NCI-H510A (cell line): ENCODE results near the gene BMP8B.
"Not testable (repeated sequence)": the region's sequence is repeated elsewhere in the genome, so short reads cannot be mapped to it uniquely, and the experiment has no call there.

Experiments
- DNase-seq: peaks from one replicate; lab custom pipeline; 2025; lab: John Stamatoyannopoulos, UW

The BMP8B gene, protein sequence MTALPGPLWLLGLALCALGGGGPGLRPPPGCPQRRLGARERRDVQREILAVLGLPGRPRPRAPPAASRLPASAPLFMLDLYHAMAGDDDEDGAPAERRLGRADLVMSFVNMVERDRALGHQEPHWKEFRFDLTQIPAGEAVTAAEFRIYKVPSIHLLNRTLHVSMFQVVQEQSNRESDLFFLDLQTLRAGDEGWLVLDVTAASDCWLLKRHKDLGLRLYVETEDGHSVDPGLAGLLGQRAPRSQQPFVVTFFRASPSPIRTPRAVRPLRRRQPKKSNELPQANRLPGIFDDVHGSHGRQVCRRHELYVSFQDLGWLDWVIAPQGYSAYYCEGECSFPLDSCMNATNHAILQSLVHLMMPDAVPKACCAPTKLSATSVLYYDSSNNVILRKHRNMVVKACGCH

DNA sequence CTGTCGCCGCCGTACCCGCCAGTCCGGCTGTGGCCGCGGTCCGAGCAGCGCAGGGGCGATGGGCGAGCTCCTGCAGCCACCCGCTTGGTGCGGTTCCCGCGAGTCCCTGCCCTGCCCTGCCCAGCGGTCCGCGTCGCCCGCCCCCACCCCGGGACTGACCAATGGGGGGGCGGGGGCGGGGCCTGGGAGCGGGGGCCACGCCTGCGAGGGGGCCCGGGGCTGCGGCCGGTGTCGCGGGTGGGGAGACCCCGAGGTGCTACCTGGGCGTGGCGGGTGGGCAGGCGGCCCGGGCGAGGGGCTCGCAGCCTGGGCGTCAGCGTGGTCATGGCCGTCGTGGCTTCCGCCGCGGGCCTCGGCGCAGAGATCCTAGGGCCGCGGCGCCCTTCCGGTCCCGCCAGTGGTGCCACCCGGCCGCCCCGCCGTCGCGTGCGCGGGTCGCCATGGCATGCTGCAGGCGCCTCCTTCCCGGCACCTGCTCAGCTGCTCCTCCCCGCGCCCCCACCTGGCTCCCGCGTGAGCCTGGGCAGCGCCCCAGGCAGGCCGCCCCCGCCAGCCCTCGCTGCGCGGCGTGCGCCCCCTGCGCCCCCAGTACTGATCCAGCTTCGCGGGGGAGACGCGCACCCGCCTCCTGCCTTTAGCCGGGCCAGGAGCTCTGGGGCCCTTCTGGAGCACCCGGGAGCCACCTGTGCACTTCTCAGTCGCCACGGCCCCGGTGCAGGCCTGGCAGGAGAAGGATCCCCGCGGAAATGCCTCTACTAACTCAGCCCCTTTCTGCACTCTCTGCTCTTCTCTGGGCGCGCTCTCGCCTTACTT lies at the start of gene BMP8B:
Gene BMP8B, minus strand, starts transcription at position 108 of the 813 bp plus-strand sequence. CDS start 380 bp downstream, outside the sequence.
- DNase-seq, result peak; percentile 100

DNA sequence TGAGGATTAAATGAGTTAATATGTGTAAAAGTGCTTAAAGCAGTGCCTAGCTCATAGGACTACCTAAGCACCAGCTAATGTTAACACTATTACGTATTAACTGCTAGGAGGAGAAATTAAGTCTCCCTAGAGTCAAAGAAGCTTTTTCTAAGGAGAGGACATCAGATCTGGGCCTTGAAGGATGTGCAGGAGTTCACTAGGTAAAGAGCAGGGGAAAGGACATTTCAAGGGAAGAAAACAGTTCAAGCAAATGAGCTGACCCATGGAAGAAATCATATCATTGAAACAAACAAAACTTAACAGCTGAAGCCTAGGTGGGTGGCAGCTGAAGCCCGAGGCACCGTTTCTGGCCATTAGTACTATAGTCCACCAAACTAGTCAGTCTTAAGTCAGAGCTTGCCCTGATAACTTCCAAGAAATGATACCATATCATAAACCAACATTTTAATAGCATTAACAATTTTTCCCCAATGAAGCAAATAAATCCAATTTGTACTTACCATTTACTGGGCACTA lies 48.0 kb upstream of the BMP8B start:
- no peak for DNase-seq

DNA sequence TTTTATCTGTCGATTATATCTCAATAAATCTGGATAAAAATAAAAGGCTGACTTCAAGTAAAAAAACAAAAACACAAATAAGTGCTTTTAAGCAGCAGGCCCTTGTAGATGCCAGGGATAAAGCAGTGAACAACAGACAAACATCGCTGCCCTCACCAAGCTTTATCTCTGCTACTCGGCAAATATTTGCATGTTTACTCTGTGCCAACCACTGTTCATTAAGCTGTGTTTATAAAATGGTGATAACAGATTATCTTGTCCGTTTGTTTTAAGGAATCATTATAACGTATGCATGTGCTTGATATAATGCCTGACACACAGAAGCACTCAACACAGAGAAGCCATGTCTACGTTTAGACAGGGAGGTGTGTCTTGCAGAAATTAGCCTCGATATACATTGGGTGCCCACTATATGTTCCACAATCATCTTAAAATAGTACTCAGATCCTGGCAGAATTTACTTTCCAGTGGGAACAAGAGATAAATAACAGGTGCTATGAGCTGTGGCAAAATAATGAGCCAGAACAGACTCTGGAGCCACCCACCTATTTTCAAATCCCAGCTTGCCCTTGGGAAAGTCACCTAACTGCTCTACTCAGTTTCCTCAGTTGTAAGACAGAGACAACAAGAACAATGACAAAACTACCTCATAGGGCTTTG lies 47.4 kb upstream of the BMP8B start:
- no peak for DNase-seq

DNA sequence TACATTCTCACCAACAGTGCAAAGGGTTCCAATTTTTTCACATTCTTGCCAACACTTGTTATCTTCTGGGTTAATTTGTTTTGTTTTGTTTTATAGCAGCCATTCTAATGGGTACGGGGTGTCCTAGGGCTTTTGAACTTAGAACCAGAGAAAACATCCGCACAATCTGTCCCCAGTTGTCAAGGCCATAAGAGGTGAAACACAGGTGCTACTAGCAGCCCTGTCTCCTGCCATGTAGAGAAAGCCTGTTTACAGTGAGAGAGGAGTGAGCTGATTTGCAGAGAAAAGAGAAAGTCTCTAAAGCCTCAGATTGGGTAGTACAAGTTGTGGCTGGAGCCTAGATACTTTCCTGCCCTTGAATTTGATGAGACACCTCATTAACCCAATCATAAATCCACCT lies 46.4 kb upstream of the BMP8B start:
- DNase-seq, result no peak

DNA sequence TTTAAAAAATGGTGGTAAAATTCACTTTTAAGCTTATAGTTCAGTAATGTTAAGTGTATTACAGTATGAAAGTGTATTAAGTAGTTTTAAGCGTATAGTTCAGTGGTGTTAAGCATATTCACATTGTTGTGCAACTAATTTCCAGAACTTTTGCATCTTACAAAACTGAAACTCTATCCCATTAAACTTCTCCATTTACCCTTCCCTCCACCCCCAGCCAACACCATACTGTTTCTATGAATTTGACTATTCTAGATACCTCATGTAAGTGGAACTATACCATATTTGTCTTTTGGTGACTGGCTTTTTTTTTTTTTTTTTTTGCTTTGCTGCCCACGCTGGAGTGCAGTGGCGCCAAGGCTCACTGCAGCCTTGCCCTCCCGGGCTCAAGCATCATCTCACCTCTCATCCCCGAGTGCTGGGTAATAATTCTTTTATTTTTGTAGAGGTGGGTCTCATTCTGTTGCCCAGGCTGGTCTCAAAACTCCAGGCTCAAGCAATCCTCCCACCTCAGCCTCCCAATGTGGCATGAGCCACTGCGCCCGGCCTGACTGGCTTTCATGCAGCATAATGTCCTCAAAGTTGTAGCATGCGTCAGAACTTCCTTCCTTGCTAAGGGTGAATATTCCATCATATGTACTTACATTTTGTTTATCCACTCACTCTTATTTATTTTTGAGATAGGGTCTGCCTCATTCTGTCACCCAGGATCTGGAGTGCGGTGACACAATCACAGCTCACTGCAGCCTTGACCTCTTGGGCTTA lies 45.1 kb upstream of the BMP8B start:
- DNase-seq, result no peak

DNA sequence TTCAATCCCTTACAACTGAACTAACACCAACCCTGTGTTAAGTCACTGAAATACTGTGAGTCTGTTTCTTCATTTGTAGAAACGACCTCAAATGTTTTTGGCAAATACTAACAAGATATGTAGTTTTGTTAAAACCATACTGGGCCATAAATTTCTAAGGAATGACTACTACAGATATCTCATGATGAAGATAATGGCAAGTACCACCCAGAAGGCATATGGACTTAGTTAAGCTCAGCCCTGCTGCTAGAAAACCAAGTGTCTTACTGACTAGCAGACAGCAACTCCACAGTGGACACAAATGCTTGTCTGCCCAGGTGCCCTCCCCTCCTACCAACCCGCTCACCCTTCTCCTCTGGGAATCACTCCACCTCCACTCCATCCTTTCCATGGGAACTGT lies 44.5 kb upstream of the BMP8B start:
- no peak for DNase-seq

DNA sequence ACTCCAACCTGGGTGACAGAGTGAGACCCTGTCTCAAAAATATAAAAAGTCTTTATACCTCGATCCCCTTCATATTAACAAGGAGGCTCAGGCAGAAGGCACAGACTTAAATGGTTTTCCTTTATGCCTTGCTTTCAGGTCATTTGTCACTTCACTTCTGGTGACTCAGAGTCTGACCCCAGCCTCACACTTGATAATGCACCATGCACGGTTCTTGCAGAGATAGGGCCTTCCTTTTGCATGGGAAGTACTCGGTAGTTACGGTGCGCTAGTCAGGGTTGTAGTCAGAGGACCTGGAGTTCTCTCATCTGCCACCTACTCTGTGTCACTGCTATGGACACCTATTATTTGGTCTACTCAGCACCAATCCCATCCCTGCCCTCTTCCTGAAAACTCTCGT lies 43.6 kb upstream of the BMP8B start:
- no peak for DNase-seq

DNA sequence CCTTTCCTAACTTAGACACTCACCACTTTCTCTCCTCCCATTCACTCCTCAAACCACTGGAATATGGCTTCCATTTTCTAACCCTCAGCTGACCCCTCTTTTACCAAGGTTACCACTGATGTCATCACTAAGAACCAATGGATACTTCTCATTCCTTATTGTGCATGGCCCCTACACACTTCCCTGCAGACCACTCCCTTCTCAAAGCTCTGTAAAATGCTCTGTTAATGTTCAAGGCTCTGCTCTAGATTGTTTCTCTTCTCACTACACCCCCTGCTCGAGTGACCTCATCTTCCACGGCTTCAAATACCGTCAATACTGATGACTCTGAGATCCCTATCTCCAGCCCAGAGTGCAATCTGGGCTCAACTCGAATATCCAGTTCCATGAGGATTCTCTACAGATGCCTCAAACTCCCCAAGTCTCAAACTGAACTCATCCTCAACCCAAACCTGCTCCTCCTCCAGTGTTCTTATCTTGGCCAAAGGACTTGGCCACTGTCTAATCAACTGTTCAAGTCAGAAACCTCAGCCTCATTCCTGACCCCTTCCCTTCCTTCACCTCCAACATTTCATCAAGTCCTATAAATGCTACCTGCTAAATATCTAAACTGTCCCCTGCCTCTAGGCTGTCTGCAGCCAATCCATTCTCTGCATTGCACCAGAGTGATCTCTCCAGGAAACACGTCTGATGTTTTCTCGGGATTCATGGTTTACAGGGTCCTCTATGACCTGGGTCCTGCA lies 41.3 kb upstream of the BMP8B start:
- DNase-seq, result peak; percentile 99

DNA sequence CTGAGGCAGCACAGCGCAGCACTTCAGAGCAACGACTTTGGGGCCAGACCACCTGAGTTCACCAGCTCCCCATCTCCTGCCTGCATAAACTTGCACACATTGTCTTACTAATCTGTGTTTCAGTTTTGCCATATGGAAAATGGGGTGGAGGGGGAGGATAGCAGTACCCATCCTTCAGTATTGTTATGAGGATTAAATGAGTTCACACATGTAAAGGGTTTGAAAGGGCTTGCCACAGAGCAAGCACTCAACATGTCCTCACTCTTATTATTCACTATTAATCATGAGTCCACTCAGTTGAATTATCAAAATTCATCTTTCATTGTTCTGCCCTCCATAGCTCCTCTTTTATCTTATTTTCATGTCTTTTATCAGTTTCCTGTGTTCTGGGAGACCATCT lies 40.1 kb upstream of the BMP8B start:
- DNase-seq, result no peak

DNA sequence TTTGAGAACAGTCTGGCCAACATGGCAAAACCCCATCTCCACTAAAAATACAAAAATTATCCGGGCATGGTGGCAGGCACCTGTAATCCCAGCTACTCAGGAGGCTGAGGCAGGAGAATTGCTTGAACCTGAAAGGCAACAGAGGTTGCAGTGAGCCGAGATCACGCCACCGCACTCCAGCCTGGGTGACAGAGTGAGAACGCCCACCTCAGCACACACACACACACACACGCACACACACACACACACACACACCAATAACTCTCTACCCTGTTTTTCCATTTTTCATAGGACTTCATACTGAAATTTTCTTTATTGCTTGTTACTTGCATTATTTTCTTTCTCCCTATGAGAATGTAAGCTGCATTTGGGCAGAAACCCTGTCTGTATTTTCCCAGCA lies 39.6 kb upstream of the BMP8B start:
- DNase-seq, result not testable (repeated sequence)

DNA sequence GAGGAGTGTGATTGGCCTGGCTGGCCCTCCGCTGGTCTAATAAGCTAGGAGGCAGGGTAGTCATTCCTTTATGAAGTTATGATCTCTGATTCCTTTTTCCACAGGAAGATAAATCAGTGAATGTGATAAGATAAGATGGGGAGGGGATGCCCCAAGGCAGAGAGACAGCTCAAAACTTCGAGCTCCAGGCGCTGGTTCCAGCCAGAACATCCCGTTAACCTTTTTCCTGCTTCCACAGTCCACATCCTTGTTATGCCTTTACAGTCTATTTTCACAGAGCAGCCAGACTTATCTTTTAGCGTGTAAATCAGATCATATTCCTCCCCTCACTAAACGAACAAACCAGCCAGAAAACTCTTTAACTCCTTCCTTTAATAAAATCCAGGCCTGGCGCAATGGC lies 38.5 kb upstream of the BMP8B start:
- peak; percentile 91 for DNase-seq

DNA sequence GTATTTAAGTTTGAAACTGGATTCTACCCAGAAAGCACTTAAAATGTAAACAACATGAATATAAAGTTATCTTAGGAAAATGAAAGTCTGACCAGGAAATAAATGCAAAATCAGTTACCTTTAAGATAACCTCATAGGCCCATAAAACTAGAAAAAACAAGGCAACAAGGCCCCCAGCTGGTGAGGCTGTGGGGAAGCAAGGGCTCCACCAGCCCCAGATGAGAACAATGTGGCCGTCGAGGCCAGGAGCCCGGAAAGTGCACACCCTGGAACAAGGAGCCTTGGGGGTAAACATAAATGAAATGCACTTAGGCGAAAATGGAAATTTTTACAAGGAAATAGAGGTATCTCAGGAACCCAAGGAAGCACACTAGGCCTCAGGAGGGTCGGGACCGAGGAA lies 37.9 kb upstream of the BMP8B start:
- peak; percentile 90 for DNase-seq

DNA sequence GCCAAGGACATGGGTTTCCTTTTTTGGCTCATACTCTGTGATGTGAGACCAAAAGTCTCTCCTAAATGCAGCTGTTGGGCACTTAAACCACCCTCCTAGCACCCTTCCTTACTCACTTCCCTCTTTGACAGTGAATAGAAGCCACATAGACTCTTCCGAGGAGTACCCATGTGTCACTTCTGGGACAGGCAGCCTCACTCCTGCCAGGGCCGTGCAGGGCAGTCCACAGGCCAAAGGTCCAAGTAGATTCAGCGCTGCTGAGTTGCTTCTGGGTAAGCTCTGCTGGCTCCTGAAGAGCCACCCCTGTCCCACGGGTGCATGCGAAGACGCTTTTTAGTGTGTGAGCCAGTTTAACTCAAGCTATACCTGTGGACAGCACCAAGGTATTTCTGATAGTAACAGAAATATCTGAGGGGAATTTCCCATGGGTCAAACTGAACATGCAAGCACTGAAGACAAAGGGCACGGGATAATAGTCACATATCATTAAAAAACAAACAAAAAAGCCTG lies 36.8 kb upstream of the BMP8B start:
- DNase-seq, result peak; percentile 100

DNA sequence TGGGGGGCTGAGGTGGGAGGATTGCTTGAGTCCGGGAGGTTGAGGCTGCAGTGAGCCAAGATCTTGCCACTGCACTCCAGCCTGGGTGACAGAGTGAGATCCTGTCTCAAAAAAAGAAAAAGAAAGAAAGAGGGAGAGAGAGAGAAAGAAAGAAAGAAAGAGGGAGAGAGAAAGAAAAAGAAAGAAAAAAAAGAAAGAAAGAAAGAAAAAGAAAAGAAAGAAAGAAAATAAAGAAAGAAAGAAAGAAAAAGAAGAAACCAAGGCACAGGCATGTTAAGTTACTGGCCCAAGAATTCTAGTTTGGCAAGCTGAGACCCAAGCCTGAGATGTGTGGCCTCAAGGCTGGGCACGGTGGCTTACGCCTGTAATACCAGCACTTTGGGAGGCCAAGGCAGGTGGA lies 34.8 kb upstream of the BMP8B start:
- DNase-seq, result not testable (repeated sequence)

DNA sequence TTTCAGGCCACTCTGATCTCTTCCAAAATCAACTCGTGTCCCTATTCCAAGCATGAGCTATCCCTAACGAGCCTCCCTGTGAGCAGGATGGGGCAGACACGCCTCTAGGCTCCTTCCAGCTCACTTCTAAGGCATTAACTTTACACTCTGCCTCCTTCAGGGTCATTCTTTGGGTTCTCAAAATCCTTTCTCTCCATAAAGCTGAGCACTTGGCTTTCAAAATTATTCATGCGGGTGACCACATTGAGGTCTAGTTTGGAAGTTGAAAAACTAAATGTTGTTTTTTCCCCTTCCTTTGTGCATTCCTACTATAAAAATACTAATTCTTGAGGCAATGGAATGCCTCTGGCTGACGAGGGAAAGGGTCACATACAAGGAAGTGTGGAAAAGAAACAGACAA lies 33.5 kb upstream of the BMP8B start:
- no peak for DNase-seq

DNA sequence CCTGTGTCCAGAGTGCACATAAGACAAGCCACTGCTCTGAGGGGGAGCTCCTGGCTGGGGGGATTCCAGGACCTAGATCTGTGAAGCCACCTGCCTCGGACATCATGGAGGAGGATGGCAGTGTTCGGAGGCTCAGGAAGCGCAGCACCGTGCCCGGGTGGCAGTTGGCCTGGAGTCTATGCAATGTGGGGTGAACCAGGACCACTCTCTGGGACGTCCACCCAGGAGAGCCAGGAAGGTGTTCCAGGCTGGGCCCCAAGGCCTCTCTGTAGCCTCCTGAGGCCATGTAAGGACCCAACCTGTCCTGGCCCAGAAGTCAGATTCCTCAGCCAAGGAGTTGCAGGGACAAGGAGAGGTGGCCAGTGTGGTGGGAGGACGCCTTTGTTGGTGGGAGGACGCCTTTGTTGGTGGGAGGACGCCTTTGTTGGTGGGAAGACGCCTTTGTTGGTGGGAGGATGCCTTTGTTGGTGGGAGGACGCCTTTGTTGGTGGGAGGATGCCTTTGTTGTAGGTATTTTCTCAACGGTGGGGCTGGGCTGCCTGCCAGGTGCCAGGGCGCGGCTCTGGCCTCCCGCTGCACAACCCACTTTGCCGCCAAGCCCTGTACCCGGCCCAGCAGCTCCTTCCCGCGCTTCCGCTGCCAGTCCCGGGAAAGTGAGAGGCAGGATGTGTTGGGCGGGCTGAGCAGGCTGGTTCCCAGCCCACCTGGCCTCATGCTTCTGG lies 30.6 kb upstream of the BMP8B start:
- DNase-seq, result peak; percentile 99

DNA sequence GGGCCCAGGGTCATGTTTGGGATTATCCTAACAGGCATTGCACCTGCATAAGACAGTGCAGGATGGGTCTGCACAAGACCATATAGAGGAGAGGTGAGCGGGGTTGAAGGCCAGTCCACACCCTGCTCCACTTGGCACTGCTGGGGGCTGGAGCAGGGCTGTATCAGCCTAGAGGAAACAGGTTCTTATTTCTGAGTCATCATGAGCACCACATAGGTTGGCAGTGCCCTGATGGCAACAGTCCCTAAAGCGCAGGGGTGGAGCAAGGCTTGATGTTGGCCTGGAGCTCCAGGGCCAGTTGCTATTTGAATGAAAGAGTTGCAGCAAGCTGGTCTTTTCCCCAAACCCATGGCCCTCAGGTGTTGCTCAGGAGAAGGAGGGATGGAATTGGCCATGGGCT lies 29.8 kb upstream of the BMP8B start:
- peak; percentile 80 for DNase-seq

DNA sequence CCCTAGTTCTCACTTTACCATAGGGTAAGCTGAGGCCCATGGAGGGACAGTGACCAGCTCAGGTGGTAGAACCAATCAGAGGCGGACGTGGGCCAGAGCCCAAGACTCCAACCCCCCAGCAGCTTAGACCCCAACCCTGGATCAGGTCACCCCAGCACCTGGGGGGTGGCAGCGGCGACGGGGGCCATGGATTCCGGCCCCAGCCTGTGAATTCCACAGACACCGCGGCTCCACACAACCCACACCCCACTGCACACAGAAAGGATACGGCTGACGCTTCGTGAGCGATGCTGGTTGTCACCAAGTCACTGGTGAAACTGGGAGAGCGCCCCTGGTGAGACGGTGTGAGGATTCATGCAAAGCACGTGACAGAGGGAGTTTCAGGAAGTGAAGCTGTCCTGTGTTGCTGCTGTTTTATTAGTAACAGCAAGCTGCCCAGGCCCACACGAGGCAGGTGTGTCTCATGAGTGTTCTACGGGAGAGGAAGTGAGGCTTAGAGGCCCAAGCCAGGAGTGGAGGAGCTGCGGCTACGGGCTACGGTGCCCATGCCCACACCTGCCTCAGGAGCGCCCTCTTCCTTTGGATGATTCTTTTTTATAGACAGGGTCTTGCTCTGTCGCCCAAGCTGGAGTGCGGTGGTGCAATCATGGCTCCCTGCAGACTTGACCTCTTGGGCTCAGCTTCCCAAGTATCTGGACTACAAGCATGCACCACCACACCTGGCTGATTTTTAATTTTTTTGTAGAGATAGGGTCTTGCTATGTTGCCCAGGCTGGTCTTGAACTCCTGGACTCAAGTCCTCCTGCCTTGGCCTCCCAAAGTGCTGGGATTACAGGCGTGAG lies 28.6 kb upstream of the BMP8B start:
- DNase-seq, result peak; percentile 100

DNA sequence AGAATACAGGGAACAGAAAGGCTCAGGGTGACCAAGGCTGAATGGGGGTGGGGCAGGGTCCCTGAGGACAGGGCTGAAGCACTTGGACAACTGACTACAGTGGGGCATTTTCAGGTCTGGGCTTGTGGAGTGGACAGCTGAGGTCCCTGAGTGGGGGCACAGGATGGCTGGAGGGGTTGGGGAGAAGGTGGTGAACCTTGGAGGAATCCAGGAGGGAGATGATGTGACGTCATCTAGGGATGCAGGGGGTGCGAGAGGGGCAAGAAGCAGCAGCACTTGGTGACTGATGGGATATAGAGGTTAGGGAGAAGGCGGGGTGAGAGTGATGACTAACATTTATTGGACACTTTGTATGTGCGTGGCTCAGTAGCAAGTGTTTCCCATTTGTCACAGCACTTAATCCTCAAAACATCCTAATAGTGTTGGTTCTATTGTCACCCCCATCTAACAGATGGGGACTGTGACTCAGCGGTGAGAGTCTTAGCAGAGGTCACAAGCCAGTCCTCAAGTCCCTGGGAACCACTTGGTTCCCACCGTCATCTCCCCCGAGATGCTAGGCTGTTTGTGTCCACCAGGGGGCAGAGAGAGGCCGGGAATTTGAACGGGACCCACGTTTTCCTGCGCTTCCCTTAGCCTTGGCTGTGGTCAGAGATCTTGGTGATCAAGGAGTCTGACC lies 27.9 kb upstream of the BMP8B start:
- peak; percentile 100 for DNase-seq
